ENCODE results near the gene ADD2. TPM values are rescaled to one million over a fixed set of nuclear protein-coding genes. Genes with fewer than 3 reads are reported as not detected.

Gene ADD2
- total RNA-seq, 4 donors from 2014 or later: 0.42 to 2.4 (median 1.3) TPM

DNA sequence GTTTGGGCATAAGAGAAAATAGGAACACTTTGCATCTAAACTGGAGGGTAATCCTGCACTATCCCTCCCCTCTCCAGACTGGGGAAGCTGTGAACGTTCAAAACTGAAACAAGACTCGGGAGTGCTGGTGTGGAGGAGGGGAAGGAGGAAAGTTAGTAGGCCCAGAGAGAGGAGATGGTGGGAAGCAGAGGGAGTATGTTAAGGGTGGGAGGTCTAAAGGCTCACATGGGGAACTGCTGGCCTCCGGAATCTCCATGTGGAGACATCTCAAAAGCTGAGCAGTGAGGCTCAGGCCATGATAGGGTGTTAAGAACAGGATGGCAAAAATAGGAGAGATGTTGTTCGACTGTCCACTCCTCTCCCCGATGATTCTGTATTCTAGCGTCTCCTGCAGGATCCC is 47.9 kb downstream of the ADD2 start:
- TF ChIP-seq POLR2A (IDR thresholded peaks at IDR 0.05): no peak
- TF ChIP-seq, protein P1, sequence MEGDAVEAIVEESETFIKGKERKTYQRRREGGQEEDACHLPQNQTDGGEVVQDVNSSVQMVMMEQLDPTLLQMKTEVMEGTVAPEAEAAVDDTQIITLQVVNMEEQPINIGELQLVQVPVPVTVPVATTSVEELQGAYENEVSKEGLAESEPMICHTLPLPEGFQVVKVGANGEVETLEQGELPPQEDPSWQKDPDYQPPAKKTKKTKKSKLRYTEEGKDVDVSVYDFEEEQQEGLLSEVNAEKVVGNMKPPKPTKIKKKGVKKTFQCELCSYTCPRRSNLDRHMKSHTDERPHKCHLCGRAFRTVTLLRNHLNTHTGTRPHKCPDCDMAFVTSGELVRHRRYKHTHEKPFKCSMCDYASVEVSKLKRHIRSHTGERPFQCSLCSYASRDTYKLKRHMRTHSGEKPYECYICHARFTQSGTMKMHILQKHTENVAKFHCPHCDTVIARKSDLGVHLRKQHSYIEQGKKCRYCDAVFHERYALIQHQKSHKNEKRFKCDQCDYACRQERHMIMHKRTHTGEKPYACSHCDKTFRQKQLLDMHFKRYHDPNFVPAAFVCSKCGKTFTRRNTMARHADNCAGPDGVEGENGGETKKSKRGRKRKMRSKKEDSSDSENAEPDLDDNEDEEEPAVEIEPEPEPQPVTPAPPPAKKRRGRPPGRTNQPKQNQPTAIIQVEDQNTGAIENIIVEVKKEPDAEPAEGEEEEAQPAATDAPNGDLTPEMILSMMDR (IDR thresholded peaks at IDR 0.05): no peak
- Histone ChIP-seq H3K27ac (no peak overlapping the region), H3K4me1 (no peaks in the 10 kb centered on the region), H3K4me3 (no peak overlapping the region), H3K9me3 (no peaks in the 10 kb centered on the region), H3K27me3 (peaks cover 0 to 5% (median 0%) of the 10 kb centered on the region in 4 donors), H3K36me3 (no peaks in the 10 kb centered on the region)
- no peak for DNase-seq
- intact Hi-C loops (cut with DNase I): no loop called here
- WGBS, 2 donors: 66 to 74% methylated on average over 6 of the region's 6 CpGs

DNA sequence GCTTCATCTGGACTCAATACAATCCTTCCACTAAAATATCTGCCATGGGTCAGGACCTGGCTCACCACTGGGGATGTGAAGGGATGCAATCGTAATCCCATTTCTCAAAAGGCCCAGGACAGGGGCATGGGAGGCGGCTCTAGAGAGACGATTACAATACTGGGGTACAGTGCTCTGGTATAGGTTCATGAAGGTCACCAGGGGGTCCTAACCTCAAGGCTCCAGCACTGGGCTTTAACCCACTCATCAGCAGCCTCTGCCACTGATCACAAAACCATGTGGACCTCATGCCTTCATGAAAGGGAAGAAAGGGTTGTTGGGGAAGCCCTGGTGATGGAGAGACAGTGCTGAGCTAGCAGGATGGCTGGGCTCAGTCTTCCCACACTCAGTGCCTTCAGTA is 48.8 kb downstream of the ADD2 start:
- TF ChIP-seq, protein P1 (IDR thresholded peaks at IDR 0.05): no peak
- TF ChIP-seq POLR2A (IDR thresholded peaks at IDR 0.05): no peak

DNA sequence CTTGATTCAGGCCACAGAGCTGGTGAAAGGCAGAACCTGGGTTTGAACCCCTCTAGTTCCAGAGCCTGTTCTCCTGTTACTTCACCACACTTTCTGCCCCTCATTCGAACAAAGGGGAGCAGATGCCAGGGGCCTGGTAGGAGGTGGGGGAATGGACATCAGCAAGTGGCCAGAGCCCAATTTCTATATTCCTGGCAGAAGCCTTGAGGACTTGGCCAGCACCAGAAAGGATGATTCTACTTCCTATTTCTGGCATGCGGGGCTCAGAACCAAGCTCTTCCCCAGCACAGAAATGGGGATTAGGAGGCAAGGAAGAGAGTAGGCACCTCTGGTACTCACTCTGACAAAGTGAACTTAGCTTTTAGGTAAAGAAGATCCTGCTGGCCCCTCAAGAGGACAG is 49.3 kb downstream of the ADD2 start:
- Histone ChIP-seq H3K4me1 (no peaks in the 10 kb centered on the region), H3K9me3 (no peaks in the 10 kb centered on the region), H3K36me3 (no peaks in the 10 kb centered on the region), H3K27ac (no peak overlapping the region), H3K27me3 (peaks cover 0 to 5% (median 0%) of the 10 kb centered on the region in 4 donors), H3K4me3 (no peak overlapping the region)
- 25 to 100% methylated on average over 1 of the region's 2 CpGs for WGBS, 2 donors
- no peak for TF ChIP-seq POLR2A (IDR thresholded peaks at IDR 0.05)
- TF ChIP-seq, protein P1 (IDR thresholded peaks at IDR 0.05): no peak
- intact Hi-C loops (cut with DNase I): no loop called here
- no peak for DNase-seq

More for the DNA sequence above, 48.8 kb downstream of the ADD2 start:
- Histone ChIP-seq H3K9me3 (no peaks in the 10 kb centered on the region), H3K27ac (no peak overlapping the region), H3K4me3 (no peak overlapping the region), H3K27me3 (peaks cover 0 to 5% (median 0%) of the 10 kb centered on the region in 4 donors), H3K4me1 (no peaks in the 10 kb centered on the region), H3K36me3 (no peaks in the 10 kb centered on the region)
- 84 to 86% methylated on average over 1 to 3 of the region's 3 CpGs for WGBS, 2 donors
- intact Hi-C loops (cut with DNase I): no loop called here
- no peak for DNase-seq

DNA sequence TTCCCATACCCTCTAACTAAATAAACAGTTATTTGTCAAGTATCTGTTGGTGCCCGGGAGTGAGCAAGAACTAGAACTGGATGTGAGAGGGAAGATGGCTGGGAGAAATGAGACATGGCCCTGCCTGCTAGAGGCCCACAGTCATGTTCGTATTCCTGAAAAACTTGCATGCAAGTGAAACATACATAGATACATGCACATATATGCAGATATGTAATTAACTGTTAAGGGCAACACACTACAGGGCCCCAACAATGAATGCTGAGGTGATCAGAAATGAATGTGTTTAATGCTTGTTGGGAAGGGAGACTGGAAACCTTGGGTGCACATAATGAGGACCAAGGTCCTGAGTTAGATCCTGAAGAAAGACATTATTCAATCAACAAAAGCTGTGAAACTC is 49.8 kb downstream of the ADD2 start:
- Histone ChIP-seq H3K4me1 (no peaks in the 10 kb centered on the region), H3K27ac (no peak overlapping the region), H3K36me3 (no peaks in the 10 kb centered on the region), H3K9me3 (no peaks in the 10 kb centered on the region), H3K27me3 (peaks cover 0 to 5% (median 0%) of the 10 kb centered on the region in 4 donors), H3K4me3 (no peak overlapping the region)
- DNase-seq: no peak
- intact Hi-C loops (cut with DNase I): no loop called here
- no peak for TF ChIP-seq POLR2A (IDR thresholded peaks at IDR 0.05)
- TF ChIP-seq, protein P1 (IDR thresholded peaks at IDR 0.05): no peak
- WGBS, 2 donors: 64 to 88% methylated on average over 2 of the region's 2 CpGs

DNA sequence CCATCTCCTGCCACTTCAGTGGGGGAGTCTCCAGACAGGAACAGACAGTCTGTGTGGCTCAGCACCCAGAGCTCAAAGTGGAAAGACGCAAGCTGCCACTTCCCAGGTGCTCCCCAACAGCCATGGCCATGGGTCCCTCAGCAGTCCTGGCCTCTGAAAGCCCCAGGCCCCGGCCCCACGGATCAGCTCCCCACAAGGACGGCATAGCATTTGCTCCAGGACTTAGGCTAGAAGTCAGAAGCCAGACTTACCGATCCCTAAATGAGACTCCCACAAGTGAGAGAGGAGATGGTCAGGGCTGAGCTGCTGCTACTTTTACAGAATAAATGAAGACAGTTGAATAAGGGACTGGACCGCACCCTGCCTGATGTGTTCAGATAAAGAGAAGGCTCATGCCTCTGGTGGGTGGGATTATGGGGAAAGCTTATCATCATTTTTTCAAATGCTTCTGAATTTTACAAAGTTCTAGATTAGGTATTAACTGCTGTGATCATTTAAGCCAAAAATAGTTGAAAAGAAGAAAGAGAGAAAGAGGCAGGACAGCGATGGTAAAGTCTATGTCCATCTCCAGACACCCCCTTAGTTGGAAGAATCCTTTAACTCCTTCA is 50.5 kb downstream of the ADD2 start:
- Histone ChIP-seq H3K27ac (no peak overlapping the region), H3K27me3 (peaks cover 0 to 5% (median 0%) of the 10 kb centered on the region in 4 donors), H3K4me3 (no peak overlapping the region), H3K9me3 (no peaks in the 10 kb centered on the region), H3K36me3 (no peaks in the 10 kb centered on the region), H3K4me1 (no peaks in the 10 kb centered on the region)
- TF ChIP-seq, protein P1 (IDR thresholded peaks at IDR 0.05): no peak
- no peak for TF ChIP-seq POLR2A (IDR thresholded peaks at IDR 0.05)
- intact Hi-C loops (cut with DNase I): no loop called here
- no peak for DNase-seq
- WGBS, 2 donors: 72 to 93% methylated on average over 3 of the region's 7 CpGs
